Measurements from ENCODE around the gene FBLN1.

DNA sequence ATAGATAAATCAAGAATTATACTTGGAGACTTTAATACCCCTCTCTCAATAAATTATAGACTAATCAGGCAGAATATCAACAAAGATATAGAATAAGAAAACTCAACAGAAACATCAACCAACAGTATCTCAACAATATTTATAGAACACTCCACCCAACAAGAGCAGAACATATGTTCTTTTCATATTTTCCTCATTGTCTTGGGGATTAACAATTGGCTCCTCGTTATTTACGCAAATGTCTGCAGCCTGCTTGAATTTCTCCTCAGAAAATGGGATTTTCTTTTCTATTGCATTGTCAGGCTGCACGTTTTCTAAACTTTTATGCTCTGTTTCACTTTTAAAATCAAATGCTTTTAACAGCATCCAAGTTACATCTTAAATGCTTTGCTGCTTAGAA lies 37.0 kb upstream of the FBLN1 start:
- TF ChIP-seq POLR2AphosphoS5 (IDR thresholded peaks at IDR 0.05; ENCODE audit: low read depth, low read length) = no peak
- TF ChIP-seq, protein P1, sequence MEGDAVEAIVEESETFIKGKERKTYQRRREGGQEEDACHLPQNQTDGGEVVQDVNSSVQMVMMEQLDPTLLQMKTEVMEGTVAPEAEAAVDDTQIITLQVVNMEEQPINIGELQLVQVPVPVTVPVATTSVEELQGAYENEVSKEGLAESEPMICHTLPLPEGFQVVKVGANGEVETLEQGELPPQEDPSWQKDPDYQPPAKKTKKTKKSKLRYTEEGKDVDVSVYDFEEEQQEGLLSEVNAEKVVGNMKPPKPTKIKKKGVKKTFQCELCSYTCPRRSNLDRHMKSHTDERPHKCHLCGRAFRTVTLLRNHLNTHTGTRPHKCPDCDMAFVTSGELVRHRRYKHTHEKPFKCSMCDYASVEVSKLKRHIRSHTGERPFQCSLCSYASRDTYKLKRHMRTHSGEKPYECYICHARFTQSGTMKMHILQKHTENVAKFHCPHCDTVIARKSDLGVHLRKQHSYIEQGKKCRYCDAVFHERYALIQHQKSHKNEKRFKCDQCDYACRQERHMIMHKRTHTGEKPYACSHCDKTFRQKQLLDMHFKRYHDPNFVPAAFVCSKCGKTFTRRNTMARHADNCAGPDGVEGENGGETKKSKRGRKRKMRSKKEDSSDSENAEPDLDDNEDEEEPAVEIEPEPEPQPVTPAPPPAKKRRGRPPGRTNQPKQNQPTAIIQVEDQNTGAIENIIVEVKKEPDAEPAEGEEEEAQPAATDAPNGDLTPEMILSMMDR (IDR thresholded peaks at IDR 0.05) = no peak
- no peak for TF ChIP-seq YY1 (IDR thresholded peaks at IDR 0.05; ENCODE audit: low read depth)
